ENCODE measurements around the gene MATCAP1. TPM values are rescaled to one million over a fixed set of nuclear protein-coding genes. Genes with fewer than 3 reads are reported as not detected.

MATCAP1 gene
- total and polyA plus RNA-seq, 2 of the 8 experiments (the other 6 are each of a cell fraction or from before 2014, with no cell fraction given), result 22.9 to 27.5 TPM

DNA sequence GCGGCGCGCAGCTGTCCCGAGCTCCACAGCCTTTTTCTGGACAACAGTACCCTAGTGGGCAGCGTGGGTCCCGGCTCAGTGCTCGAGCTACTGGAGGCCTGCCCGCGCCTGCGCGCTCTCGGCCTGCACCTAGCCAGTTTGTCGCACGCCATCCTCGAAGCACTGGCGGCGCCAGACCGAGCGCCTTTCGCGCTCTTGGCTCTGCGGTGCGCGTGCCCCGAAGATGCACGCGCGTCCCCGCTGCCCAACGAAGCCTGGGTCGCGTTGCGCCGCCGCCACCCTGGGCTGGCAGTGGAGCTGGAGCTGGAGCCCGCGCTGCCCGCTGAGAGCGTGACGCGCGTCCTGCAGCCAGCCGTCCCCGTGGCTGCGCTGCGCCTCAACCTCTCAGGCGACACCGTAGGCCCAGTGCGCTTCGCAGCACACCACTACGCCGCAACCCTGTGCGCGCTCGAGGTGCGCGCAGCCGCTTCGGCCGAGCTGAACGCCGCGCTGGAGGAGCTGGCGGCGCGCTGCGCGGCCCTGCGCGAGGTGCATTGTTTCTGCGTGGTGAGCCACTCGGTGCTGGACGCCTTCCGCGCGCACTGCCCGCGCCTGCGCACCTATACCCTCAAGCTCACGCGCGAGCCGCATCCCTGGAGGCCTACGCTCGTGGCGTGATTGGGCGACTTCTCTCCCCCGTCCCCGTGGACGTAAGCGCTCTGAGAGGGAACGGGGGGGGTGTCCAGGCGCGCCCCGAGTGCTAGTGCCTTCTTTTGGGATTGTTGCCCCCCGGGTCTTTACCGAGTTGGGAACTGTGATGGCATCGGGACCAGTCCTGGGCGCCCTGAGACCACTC is 20.4 kb downstream of the MATCAP1 start (continued):
- TF ChIP-seq NRF1 (IDR thresholded peaks at IDR 0.05; ENCODE audit: low read depth, low read length) (0 out of 2 replicates have a peak, but pooled peaks have one; percentile 10), SAP30 (IDR thresholded peaks at IDR 0.05; ENCODE audit: insufficient read depth, insufficient replicate concordance, low read length) (no peak), ASH2L (IDR thresholded peaks at IDR 0.05; ENCODE audit: low read length) (no peak), EZH2 (IDR thresholded peaks at IDR 0.05; ENCODE audit: low read depth, low read length, severe bottlenecking) (peak; percentile 98), MAFK (IDR thresholded peaks at IDR 0.05; ENCODE audit: low read depth, low read length) (no peak), HDAC2 (IDR thresholded peaks at IDR 0.05; ENCODE audit: borderline replicate concordance in 1 of 2, low read depth in 2 of 2, low read length in 2 of 2) (no peak), CEBPB (IDR thresholded peaks at IDR 0.05; ENCODE audit: low read depth, low read length) (no peak), CBX8 (IDR thresholded peaks at IDR 0.05; ENCODE audit: borderline replicate concordance, low read depth, low read length) (no peak), CBX5 (IDR thresholded peaks at IDR 0.05; ENCODE audit: low read depth, low read length) (no peak), SP1 (IDR thresholded peaks at IDR 0.05; ENCODE audit: low read depth, low read length) (no peak), RAD21 (IDR thresholded peaks at IDR 0.05 in 1 of 2, conservative IDR thresholded peaks at IDR 0.05 in 1 of 2; ENCODE audit: low read depth in 2 of 2, low read length in 2 of 2) (no peak), CHD2 (IDR thresholded peaks at IDR 0.05; ENCODE audit: low read length) (no peak), SUZ12 (IDR thresholded peaks at IDR 0.05; ENCODE audit: low read length) (peak; percentile 97), TAF1 (IDR thresholded peaks at IDR 0.05; ENCODE audit: low read depth, low read length) (no peak), CREB1 (IDR thresholded peaks at IDR 0.05) (peak; percentile 73)
- TF ChIP-seq, protein P1, sequence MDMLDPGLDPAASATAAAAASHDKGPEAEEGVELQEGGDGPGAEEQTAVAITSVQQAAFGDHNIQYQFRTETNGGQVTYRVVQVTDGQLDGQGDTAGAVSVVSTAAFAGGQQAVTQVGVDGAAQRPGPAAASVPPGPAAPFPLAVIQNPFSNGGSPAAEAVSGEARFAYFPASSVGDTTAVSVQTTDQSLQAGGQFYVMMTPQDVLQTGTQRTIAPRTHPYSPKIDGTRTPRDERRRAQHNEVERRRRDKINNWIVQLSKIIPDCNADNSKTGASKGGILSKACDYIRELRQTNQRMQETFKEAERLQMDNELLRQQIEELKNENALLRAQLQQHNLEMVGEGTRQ (IDR thresholded peaks at IDR 0.05; ENCODE audit: low read length), result no peak
- TF ChIP-seq, protein P2, sequence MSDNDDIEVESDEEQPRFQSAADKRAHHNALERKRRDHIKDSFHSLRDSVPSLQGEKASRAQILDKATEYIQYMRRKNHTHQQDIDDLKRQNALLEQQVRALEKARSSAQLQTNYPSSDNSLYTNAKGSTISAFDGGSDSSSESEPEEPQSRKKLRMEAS (IDR thresholded peaks at IDR 0.05), result peak; percentile 54; the same call in 1 of the 2 replicates
- TF ChIP-seq, protein P3, sequence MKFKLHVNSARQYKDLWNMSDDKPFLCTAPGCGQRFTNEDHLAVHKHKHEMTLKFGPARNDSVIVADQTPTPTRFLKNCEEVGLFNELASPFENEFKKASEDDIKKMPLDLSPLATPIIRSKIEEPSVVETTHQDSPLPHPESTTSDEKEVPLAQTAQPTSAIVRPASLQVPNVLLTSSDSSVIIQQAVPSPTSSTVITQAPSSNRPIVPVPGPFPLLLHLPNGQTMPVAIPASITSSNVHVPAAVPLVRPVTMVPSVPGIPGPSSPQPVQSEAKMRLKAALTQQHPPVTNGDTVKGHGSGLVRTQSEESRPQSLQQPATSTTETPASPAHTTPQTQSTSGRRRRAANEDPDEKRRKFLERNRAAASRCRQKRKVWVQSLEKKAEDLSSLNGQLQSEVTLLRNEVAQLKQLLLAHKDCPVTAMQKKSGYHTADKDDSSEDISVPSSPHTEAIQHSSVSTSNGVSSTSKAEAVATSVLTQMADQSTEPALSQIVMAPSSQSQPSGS (IDR thresholded peaks at IDR 0.05; ENCODE audit: low read length), result no peak
- TF ChIP-seq, protein P4, sequence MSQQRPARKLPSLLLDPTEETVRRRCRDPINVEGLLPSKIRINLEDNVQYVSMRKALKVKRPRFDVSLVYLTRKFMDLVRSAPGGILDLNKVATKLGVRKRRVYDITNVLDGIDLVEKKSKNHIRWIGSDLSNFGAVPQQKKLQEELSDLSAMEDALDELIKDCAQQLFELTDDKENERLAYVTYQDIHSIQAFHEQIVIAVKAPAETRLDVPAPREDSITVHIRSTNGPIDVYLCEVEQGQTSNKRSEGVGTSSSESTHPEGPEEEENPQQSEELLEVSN (IDR thresholded peaks at IDR 0.05), result peak; percentile 82
